Measurements from ENCODE around the gene SEC24C.
"Not testable (repeated sequence)": the region's sequence is repeated elsewhere in the genome, so short reads cannot be mapped to it uniquely, and the experiment has no call there.

SEC24C gene, protein sequence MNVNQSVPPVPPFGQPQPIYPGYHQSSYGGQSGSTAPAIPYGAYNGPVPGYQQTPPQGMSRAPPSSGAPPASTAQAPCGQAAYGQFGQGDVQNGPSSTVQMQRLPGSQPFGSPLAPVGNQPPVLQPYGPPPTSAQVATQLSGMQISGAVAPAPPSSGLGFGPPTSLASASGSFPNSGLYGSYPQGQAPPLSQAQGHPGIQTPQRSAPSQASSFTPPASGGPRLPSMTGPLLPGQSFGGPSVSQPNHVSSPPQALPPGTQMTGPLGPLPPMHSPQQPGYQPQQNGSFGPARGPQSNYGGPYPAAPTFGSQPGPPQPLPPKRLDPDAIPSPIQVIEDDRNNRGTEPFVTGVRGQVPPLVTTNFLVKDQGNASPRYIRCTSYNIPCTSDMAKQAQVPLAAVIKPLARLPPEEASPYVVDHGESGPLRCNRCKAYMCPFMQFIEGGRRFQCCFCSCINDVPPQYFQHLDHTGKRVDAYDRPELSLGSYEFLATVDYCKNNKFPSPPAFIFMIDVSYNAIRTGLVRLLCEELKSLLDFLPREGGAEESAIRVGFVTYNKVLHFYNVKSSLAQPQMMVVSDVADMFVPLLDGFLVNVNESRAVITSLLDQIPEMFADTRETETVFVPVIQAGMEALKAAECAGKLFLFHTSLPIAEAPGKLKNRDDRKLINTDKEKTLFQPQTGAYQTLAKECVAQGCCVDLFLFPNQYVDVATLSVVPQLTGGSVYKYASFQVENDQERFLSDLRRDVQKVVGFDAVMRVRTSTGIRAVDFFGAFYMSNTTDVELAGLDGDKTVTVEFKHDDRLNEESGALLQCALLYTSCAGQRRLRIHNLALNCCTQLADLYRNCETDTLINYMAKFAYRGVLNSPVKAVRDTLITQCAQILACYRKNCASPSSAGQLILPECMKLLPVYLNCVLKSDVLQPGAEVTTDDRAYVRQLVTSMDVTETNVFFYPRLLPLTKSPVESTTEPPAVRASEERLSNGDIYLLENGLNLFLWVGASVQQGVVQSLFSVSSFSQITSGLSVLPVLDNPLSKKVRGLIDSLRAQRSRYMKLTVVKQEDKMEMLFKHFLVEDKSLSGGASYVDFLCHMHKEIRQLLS

GRCh38 chr10:73743905-73744663, at the start of gene SEC24C:
TSS of gene SEC24C (plus strand) at chr10:73744372. CDS start at chr10:73746833, 2,461 bp downstream.
- TF ChIP-seq GATA1 (IDR thresholded peaks at IDR 0.05; ENCODE audit: low read depth, low read length) = no peak
- TF ChIP-seq POLR2A (IDR thresholded peaks at IDR 0.05; ENCODE audit: low read length) = peak; percentile 91
- peak; percentile 97 for DNase-seq

GRCh38 chr10:73695302-73695701, 48.9 kb upstream of the SEC24C start:
- not testable (repeated sequence) for DNase-seq

GRCh38 chr10:73697675-73698159, 46.5 kb upstream of the SEC24C start, which contains the start of gene AGAP5:
TSS of gene AGAP5 (minus strand) at chr10:73698109. CDS start at chr10:73697755, 354 bp downstream.
- not testable (repeated sequence) for DNase-seq

DNA sequence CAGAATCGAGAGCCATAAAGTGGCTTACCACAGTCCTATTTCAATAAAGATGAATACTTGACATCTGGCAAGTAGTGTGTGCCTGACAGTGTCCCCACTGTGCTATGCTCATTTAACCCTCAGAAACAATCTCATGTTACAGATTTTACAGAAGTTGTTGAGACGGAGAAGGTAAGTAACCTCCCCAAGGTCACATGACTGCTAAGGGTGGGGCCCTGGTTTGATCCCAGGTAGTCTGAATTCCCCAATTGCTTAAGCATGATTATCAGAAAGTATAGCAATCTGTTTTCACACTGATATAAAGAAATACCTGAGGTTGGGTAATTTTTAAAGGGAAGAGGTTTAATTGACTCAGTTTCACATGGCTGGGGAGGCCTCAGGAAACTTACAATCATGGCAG, 45.4 kb upstream of the SEC24C start:
- not testable (repeated sequence) for DNase-seq

DNA sequence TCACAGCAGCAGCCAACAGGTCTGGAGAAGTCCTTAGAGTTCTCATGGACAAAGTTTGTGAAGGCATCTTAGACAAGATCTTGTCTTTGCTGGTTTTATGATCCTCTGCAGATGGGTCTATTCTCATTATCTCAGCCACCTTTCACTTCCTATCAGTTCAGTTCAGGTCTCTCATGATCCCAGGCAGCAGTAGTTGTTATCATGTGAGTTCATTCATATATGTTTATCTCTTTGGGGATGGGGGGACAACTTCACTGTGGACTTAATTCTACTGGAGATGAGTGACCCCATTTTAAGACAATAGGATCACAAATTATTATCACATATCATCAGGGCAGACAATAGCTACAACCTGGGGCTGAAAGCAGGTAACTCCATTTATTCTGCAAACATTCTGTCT, 40.2 kb upstream of the SEC24C start:
- DNase-seq = peak in 1 of 2 experiments; percentile 53

GRCh38 chr10:73705506-73706072, 38.6 kb upstream of the SEC24C start:
- not testable (repeated sequence) for DNase-seq

DNA sequence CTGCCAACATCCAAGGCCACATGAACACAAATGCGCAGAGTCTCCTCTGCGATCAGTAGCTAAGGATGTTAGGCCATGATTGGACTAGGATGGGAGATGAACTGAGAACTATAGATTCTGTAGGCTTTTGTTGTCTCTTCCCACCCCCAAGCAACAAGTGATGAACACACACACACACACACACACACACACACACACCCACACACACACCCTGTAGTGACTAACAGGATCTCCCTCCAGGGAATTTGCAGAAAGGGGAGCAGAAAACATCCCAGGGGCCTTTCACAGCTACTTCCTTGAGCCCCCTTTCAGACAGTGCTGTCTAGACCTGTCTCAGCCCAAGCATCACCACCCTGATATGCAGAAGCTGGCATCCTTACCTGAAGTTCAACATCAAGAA, 37.7 kb upstream of the SEC24C start:
- DNase-seq = not testable (repeated sequence)

DNA sequence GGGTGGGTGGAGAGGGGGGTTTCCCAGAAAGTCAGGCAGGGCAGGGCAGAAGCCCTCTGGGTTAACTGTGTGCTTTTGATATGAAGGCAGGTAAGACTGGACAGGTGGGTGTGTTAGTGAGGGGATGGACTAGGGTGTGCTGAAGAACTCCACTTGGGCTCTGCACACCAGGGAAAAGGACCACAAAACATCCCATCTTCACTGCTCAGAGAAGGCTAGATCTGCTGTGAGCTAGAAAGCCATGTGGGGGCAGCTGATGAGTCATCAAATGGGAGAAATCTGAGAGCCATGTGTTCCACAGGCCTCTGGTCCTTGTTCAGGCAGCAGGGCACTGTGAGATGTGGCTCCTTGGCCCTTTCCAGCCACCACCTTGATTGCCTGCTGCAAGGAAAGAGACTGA, 36.5 kb upstream of the SEC24C start:
- DNase-seq = not testable (repeated sequence)

DNA sequence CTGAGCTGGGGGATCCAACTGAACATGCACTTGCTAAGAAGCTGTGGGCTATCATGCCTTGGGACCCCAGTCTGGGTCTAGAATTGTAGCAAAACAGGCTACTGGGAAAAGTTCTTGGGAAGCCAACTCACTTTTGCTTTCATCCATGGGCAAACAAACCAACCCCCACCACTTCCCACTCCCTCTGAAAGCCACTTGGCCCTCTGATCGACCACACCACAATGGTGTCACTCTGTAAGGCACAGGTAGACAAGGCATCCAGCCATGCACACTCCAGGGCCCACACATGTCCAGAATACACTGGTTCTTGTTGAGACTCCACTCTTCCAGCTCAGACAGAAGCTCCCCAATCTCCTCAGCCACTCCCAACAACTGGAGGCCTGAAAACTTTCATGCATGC, 36.0 kb upstream of the SEC24C start:
- DNase-seq = not testable (repeated sequence)

GRCh38 chr10:73711683-73712082, 32.5 kb upstream of the SEC24C start:
- not testable (repeated sequence) for DNase-seq

- peak; percentile 71 to 73 for DNase-seq
Measured at GRCh38 chr10:73713912-73714311, 30.3 kb upstream of the SEC24C start.

DNA sequence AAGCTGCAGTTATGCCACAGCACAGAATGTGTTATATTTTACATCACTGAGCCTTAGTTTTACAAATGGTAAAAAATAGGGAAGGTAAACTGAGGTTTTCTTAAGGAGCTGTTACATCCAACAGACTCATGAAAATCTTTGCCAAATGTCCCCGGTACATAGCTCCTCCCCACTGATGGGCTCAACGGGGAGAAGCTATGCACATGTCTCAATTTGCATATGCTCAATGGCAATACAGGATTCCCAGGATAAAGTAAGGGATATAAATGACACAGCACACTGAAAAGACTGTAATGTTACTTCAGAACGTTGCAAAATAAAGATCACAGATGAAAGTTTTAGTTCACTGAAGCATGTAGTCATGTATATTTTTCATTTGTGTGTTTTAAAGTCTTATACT, 29.7 kb upstream of the SEC24C start:
- not testable (repeated sequence) for DNase-seq

DNA sequence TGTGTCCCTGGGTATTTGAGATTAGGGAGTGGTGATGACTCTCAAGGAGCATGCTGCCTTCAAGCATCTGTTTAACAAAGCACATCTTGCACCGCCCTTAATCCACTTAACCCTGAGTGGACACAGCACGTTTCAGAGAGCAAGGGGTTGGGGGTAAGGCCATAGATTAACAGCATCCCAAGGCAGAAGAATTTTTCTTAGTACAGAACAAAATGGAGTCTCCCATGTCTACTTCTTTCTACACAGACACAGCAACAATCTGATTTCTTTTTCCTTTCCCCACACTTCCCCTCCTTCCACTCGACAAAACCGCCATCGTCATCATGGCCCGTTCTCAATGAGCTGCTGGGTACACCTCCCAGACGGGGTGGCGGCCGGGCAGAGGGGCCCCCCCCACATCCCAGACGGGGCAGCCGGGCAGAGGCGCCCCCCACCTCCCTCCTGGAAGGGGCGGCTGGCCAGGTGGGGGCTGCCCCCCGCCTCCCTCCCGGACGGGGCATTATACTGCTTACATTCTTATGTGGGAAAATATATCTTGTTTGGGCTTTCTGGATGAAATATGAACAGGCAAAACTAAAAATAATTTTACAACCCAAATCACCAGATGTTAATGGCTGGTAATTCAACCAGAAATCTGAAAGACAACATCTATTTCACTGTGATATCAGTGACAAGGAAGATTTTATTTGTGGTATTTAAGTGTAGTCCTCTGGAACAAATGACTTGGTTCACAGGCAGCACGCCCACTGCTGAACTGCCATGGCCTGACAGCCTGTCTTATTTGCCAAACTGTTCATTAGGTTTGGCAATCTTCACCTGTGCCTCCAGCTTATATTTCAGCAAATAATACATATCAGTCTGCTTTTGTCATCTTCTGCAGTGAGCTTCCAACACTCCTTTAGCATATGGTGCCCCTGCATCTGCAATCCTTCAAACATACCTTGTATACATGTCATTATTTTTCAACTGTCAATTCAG, 28.7 kb upstream of the SEC24C start:
- DNase-seq = not testable (repeated sequence)

- no peak for TF ChIP-seq POLR2A (IDR thresholded peaks at IDR 0.05; ENCODE audit: low read length)
- no peak for TF ChIP-seq GATA1 (IDR thresholded peaks at IDR 0.05; ENCODE audit: low read depth, low read length)
- no peak for DNase-seq
Measured at GRCh38 chr10:73716251-73716650, 27.9 kb upstream of the SEC24C start.
